Measurements from ENCODE around the gene C2orf78.

Gene C2orf78

DNA sequence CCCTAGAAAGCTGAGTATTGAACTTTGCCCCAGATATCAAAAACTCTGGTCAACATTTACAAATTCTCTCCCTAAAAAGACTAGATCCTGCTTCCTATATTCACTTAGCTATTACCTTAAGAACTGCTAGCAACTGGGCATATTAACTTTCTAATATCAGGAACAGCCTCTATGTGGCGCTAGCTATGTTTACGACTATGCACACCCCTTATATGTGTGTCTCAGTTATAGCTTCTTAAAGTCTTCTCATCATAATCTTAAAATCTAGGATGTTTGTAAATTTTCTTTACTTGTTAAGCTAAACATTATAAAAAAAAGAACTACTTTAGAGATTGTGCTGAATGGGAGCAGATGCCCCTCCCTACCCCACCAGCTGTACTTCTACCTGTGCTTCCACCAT is 43.0 kb downstream of the C2orf78 start:
- H3K9me3 ChIP-seq (ENCODE audit: insufficient read depth, low read length): no peaks in the 10 kb centered on the region
- no peak overlapping the region for H3K27ac ChIP-seq (ENCODE audit: low read depth, low read length)
- TF ChIP-seq, protein P1, sequence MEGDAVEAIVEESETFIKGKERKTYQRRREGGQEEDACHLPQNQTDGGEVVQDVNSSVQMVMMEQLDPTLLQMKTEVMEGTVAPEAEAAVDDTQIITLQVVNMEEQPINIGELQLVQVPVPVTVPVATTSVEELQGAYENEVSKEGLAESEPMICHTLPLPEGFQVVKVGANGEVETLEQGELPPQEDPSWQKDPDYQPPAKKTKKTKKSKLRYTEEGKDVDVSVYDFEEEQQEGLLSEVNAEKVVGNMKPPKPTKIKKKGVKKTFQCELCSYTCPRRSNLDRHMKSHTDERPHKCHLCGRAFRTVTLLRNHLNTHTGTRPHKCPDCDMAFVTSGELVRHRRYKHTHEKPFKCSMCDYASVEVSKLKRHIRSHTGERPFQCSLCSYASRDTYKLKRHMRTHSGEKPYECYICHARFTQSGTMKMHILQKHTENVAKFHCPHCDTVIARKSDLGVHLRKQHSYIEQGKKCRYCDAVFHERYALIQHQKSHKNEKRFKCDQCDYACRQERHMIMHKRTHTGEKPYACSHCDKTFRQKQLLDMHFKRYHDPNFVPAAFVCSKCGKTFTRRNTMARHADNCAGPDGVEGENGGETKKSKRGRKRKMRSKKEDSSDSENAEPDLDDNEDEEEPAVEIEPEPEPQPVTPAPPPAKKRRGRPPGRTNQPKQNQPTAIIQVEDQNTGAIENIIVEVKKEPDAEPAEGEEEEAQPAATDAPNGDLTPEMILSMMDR (IDR thresholded peaks at IDR 0.05; ENCODE audit: insufficient read depth, low read length, poor library complexity, severe bottlenecking): peak; percentile 49
- TF ChIP-seq EZH2phosphoT487 (conservative IDR thresholded peaks at IDR 0.05; ENCODE audit: low read length): no peak
- H3K27me3 ChIP-seq (ENCODE audit: low read length): no peaks in the 10 kb centered on the region
- no peak overlapping the region for H3K9ac ChIP-seq (ENCODE audit: low read length)
- H3K4me2 ChIP-seq (ENCODE audit: low read depth, low read length, poor library complexity, severe bottlenecking): peak overlapping the region; percentile 97
- H3K4me3 ChIP-seq (ENCODE audit: insufficient read depth, low read length, poor library complexity, severe bottlenecking): no peak overlapping the region
- H3K9me2 ChIP-seq (replicated peaks; ENCODE audit: insufficient read depth, low read length): no peaks in the 10 kb centered on the region
- peaks cover 28% of the 10 kb centered on the region; the same call in 1 of the 2 replicates for H3F3A ChIP-seq (ENCODE audit: insufficient read depth)
- no peaks in the 10 kb centered on the region for H4K20me1 ChIP-seq (ENCODE audit: low read depth, low read length)
- peak overlapping the region; percentile 22 for H2AFZ ChIP-seq (ENCODE audit: low read depth, low read length, severe bottlenecking)
- peaks cover 12% of the 10 kb centered on the region; the same call in 1 of the 2 replicates for H3K36me3 ChIP-seq (ENCODE audit: low read length)
- peaks cover 22% of the 10 kb centered on the region for H3K79me2 ChIP-seq (ENCODE audit: insufficient read depth, low read length)

DNA sequence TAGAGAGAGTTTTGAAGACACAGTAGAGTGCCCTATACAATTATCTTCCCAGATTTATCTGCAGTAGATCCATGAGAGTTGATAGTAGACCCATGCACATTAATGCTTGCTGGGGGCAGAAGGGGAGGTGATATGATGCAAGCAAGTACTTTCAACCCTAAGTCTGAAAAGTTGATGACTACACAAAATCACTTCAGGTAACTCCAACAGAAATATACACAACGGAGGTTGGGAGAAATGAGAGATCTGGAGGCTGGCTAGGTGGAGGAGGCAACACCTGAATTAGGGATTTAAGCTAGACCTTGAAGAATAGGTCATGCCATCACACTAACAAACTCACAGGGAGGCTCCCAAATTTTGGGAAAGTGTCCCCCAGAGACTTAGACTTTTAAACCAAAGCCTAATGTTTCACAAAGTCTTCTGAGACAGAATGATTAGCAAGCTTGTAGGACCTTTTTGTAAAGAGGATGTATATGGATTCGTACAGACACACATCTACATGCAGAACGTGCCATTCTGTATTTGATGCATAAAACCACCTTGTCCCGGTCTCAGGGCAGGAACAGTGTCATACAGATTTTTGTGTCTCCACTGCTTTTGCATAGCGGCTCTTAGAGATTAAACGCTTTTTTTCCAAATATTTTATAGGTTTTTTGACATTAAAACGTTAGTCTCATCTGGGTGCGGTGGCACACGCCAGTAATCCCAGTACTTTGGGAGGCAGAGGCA is 43.8 kb downstream of the C2orf78 start:
- Histone ChIP-seq H3K4me3 (ENCODE audit: insufficient read depth, low read length, poor library complexity, severe bottlenecking) (peak overlapping the region; percentile 81), H2AFZ (ENCODE audit: low read depth, low read length, severe bottlenecking) (peak overlapping the region; percentile 58)
- TF ChIP-seq EZH2phosphoT487 (conservative IDR thresholded peaks at IDR 0.05; ENCODE audit: low read length): no peak
- TF ChIP-seq, protein P1 (IDR thresholded peaks at IDR 0.05; ENCODE audit: insufficient read depth, low read length, poor library complexity, severe bottlenecking): no peak

DNA sequence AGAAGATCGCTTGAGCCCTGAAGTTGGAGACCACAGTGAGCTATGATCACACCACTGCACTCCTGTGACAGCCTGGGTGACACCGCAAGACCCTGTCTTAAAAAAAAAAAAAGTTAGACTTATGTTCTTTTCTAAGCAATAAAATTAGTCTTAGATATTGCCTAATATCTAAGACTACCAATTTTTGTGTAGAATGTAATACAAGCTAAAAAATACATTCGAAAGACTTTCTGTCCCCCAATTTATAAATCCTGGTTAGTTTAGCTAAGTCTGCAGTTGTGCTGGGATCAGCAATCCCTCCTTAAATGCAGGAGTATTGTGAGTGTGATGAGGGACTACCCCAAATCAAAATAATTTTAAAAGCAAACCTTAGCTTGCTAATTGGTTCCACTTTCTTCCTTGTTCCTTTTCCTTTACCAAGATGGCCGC is 44.4 kb downstream of the C2orf78 start:
- Histone ChIP-seq H3K4me2 (ENCODE audit: low read depth, low read length, poor library complexity, severe bottlenecking) (peak overlapping the region; percentile 97), H3K79me2 (ENCODE audit: insufficient read depth, low read length) (peaks cover 24% of the 10 kb centered on the region), H3K9me3 (ENCODE audit: insufficient read depth, low read length) (no peaks in the 10 kb centered on the region), H3K9ac (ENCODE audit: low read length) (peak overlapping the region; percentile 82), H3K36me3 (ENCODE audit: low read length) (peaks cover 22% of the 10 kb centered on the region), H2AFZ (ENCODE audit: low read depth, low read length, severe bottlenecking) (peak overlapping the region; percentile 58), H3K27ac (ENCODE audit: low read depth, low read length) (peak overlapping the region; percentile 59), H3K4me3 (ENCODE audit: insufficient read depth, low read length, poor library complexity, severe bottlenecking) (peak overlapping the region; percentile 81), H3K9me2 (replicated peaks; ENCODE audit: insufficient read depth, low read length) (no peaks in the 10 kb centered on the region), H4K20me1 (ENCODE audit: low read depth, low read length) (no peaks in the 10 kb centered on the region), H3K27me3 (ENCODE audit: low read length) (no peaks in the 10 kb centered on the region), H3F3A (ENCODE audit: insufficient read depth) (peaks cover 28% of the 10 kb centered on the region; the same call in 1 of the 2 replicates)
- TF ChIP-seq, protein P1 (IDR thresholded peaks at IDR 0.05; ENCODE audit: insufficient read depth, low read length, poor library complexity, severe bottlenecking): no peak
- no peak for TF ChIP-seq EZH2phosphoT487 (conservative IDR thresholded peaks at IDR 0.05; ENCODE audit: low read length)

More for the DNA sequence above, 43.8 kb downstream of the C2orf78 start:
- Histone ChIP-seq H3K9me3 (ENCODE audit: insufficient read depth, low read length) (no peaks in the 10 kb centered on the region), H4K20me1 (ENCODE audit: low read depth, low read length) (no peaks in the 10 kb centered on the region), H3K36me3 (ENCODE audit: low read length) (peaks cover 18% of the 10 kb centered on the region), H3K4me2 (ENCODE audit: low read depth, low read length, poor library complexity, severe bottlenecking) (peak overlapping the region; percentile 97), H3K9ac (ENCODE audit: low read length) (peak overlapping the region; percentile 82), H3K79me2 (ENCODE audit: insufficient read depth, low read length) (peaks cover 22% of the 10 kb centered on the region), H3K27ac (ENCODE audit: low read depth, low read length) (peak overlapping the region; percentile 59; the same call in 1 of the 2 replicates), H3F3A (ENCODE audit: insufficient read depth) (peaks cover 28% of the 10 kb centered on the region; the same call in 1 of the 2 replicates), H3K27me3 (ENCODE audit: low read length) (no peaks in the 10 kb centered on the region), H3K9me2 (replicated peaks; ENCODE audit: insufficient read depth, low read length) (no peaks in the 10 kb centered on the region)

All from SU-DHL-6 (cell line).